Spleen (tissue), 7 donors: ENCODE data around the gene HIVEP1.

ENCODE experiments used
- POLR2A ChIP-seq, 3 donors: fragments of 450-650 bp; IDR thresholded peaks; one replicate each; pipeline ENCODE4 v1.5.1; 2017; ENCODE audit warnings: antibody characterized with exemption in 3 of 3, mild to moderate bottlenecking in 1 of 3
- POLR2AphosphoS5 ChIP-seq, 3 donors: sonication (generic); formaldehyde crosslinking; IDR thresholded peaks; one replicate each; pipeline ENCODE4 v1.5.1; 2017; ENCODE audit warnings: antibody characterized with exemption in 3 of 3
- TF ChIP-seq, protein P1 (sequence below), 11 experiments: fragments of 200-600 bp in 7 of 11; fragments of 450-650 bp in 4 of 11; sonication (generic) in 4 of 11; IDR thresholded peaks in 8 of 11; conservative IDR thresholded peaks in 3 of 11; 1 replicate in 7 of 11; 2 replicates in 4 of 11; pipeline versions ENCODE4 v1.4.0 to v1.8.0; 2016 to 2021; ENCODE audit warnings: antibody characterized with exemption in 11 of 11, inconsistent platforms in 4 of 11, mild to moderate bottlenecking in 1 of 11
- donor health status: DM: no; HTN: no; CAD: no; lungs with moderate emphysema.
- donor health status: DM: no; HTN: no; CAD: no.
- donor health status: DM: no; HTN: no; CAD: no.

DNA sequence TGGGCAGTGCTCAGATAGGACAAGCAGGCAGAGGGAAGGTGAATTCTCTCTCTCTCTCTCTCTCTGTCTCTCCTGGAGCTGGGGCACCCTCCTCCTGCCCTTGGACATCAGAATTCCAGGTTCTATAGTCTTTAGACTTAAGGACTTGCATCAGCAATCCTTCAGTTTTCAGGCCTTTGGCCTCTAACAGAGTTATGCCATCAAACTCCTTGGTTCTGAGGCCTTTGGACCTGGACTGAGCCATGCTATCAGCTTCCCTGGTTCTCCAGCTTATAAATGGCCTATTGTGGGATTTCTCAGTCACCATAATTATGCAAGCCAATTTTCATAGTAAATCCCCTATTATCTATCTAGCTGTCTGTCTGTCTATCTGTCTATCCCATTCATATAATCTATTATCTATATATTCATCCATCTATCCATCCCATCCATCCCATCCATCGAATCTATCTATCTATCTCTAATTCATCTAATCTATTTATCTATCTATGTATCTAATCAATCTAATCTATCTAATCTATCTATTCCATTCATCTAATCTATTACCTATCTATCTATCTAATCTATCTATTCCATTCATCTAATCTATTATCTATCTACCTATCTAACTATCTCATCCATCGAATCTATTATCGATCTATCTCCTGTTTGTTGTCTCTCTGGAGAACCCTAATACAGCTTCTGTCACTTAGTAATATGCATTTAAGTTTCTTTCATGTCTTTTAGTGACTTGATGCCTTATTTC, 48.2 kb upstream of the HIVEP1 start:
- TF ChIP-seq, protein P1, sequence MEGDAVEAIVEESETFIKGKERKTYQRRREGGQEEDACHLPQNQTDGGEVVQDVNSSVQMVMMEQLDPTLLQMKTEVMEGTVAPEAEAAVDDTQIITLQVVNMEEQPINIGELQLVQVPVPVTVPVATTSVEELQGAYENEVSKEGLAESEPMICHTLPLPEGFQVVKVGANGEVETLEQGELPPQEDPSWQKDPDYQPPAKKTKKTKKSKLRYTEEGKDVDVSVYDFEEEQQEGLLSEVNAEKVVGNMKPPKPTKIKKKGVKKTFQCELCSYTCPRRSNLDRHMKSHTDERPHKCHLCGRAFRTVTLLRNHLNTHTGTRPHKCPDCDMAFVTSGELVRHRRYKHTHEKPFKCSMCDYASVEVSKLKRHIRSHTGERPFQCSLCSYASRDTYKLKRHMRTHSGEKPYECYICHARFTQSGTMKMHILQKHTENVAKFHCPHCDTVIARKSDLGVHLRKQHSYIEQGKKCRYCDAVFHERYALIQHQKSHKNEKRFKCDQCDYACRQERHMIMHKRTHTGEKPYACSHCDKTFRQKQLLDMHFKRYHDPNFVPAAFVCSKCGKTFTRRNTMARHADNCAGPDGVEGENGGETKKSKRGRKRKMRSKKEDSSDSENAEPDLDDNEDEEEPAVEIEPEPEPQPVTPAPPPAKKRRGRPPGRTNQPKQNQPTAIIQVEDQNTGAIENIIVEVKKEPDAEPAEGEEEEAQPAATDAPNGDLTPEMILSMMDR (IDR thresholded peaks at IDR 0.05 in 8 of 11, conservative IDR thresholded peaks at IDR 0.05 in 3 of 11) = no peak
- no peak for TF ChIP-seq POLR2AphosphoS5 (IDR thresholded peaks at IDR 0.05)
- no peak for TF ChIP-seq POLR2A (IDR thresholded peaks at IDR 0.05)
